GM23338 (cell line): Measurements from ENCODE around the gene CIAO3.

Source experiments
- CREB1 ChIP-seq: fragments of 250-450 bp; sonication (Bioruptor Pico); IDR thresholded peaks from 2 replicates; pipeline ENCODE4 v1.5.0; 2020; ENCODE audit warnings: low read depth, mild to moderate bottlenecking, moderate library complexity
- CTCF ChIP-seq, 2 experiments: fragments of 200-600 bp in 1 of 2; sonication (generic) in 1 of 2; conservative IDR thresholded peaks; 2 replicates each; pipeline versions ENCODE4 v1.5.1 to v1.6.1; 2016 to 2017; ENCODE audit warnings: antibody characterized with exemption in 2 of 2, low read depth in 2 of 2, mild to moderate bottlenecking in 2 of 2, moderate library complexity in 1 of 2
- EZH2 ChIP-seq: fragments of 200-600 bp; sonication (generic); IDR thresholded peaks from one replicate; pipeline ENCODE4 v1.8.0; 2017; ENCODE audit warnings: antibody characterized with exemption, mild to moderate bottlenecking, low read depth; ENCODE audit not compliant: unreplicated experiment
- EZH2phosphoT487 ChIP-seq: fragments of 200-600 bp; sonication (generic); IDR thresholded peaks from one replicate; pipeline ENCODE4 v1.8.1; 2018; ENCODE audit warnings: antibody characterized with exemption; ENCODE audit not compliant: unreplicated experiment
- JUNB ChIP-seq: IDR thresholded peaks from one replicate; pipeline ENCODE4 v1.6.1; 2016; ENCODE audit warnings: antibody characterized with exemption; ENCODE audit not compliant: unreplicated experiment
- POLR2AphosphoS5 ChIP-seq: IDR thresholded peaks from 2 replicates; pipeline ENCODE4 v1.6.1; 2016; ENCODE audit warnings: antibody characterized with exemption, low read depth
- ZNF114 ChIP-seq: fragments of 250-450 bp; sonication (Bioruptor Pico); IDR thresholded peaks from 2 replicates; pipeline ENCODE4 v1.5.0; 2020; ENCODE audit warnings: mild to moderate bottlenecking, moderate library complexity
- ZNF331 ChIP-seq: fragments of 250-450 bp; sonication (Bioruptor Pico); IDR thresholded peaks from 2 replicates; pipeline ENCODE4 v1.5.0; 2020; ENCODE audit warnings: low read depth, mild to moderate bottlenecking, moderate library complexity
- TF ChIP-seq, protein P1 (sequence below): IDR thresholded peaks from one replicate; pipeline ENCODE4 v1.6.1; 2018; ENCODE audit warnings: antibody characterized with exemption; ENCODE audit not compliant: unreplicated experiment

GRCh38 chr16:778447-778846, 37.6 kb upstream of the CIAO3 start:
- TF ChIP-seq CREB1 (CRISPR knock-in tag) (no peak), CTCF (conservative IDR thresholded peaks at IDR 0.05; ENCODE audit: low read depth in 2 of 2) (no peak), EZH2 (no peak), POLR2AphosphoS5 (no peak), JUNB (no peak), ZNF114 (CRISPR knock-in tag) (no peak), EZH2phosphoT487 (no peak), ZNF331 (CRISPR knock-in tag) (no peak)
- TF ChIP-seq, protein P1, sequence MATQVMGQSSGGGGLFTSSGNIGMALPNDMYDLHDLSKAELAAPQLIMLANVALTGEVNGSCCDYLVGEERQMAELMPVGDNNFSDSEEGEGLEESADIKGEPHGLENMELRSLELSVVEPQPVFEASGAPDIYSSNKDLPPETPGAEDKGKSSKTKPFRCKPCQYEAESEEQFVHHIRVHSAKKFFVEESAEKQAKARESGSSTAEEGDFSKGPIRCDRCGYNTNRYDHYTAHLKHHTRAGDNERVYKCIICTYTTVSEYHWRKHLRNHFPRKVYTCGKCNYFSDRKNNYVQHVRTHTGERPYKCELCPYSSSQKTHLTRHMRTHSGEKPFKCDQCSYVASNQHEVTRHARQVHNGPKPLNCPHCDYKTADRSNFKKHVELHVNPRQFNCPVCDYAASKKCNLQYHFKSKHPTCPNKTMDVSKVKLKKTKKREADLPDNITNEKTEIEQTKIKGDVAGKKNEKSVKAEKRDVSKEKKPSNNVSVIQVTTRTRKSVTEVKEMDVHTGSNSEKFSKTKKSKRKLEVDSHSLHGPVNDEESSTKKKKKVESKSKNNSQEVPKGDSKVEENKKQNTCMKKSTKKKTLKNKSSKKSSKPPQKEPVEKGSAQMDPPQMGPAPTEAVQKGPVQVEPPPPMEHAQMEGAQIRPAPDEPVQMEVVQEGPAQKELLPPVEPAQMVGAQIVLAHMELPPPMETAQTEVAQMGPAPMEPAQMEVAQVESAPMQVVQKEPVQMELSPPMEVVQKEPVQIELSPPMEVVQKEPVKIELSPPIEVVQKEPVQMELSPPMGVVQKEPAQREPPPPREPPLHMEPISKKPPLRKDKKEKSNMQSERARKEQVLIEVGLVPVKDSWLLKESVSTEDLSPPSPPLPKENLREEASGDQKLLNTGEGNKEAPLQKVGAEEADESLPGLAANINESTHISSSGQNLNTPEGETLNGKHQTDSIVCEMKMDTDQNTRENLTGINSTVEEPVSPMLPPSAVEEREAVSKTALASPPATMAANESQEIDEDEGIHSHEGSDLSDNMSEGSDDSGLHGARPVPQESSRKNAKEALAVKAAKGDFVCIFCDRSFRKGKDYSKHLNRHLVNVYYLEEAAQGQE = no peak
